Coronary artery (tissue), 2 donors: ENCODE data around the gene ACTG2.
"Not testable (repeated sequence)": the region's sequence is repeated elsewhere in the genome, so short reads cannot be mapped to it uniquely, and the experiment has no call there.

Experiments
- DNase-seq: peaks from one replicate; pipeline ENCODE4 v3.0.0-alpha.2; 2017; ENCODE audit warnings: low spot score
- H3K27ac ChIP-seq, 2 donors: fragments of 200-600 bp; sonication (generic); one replicate each; pipeline ENCODE4 v1.5.1; 2016 to 2019
- H3K4me3 ChIP-seq: fragments of 200-600 bp; sonication (generic); 2 replicates; pipeline ENCODE4 v1.5.1; 2016; ENCODE audit warnings: mild to moderate bottlenecking, moderate library complexity
- CTCF ChIP-seq: fragments of 200-600 bp; sonication (generic); IDR thresholded peaks from one replicate; pipeline ENCODE4 v1.5.1; 2019; ENCODE audit warnings: antibody characterized with exemption

ACTG2 gene

GRCh38 chr2:73937899-73938298 is 45.1 kb downstream of the ACTG2 start:
- Histone ChIP-seq H3K4me3 (no peak overlapping the region), H3K27ac (no peak overlapping the region)
- TF ChIP-seq CTCF, result no peak
- DNase-seq, result no peak

GRCh38 chr2:73938718-73939352 is 46.0 kb downstream of the ACTG2 start:
- TF ChIP-seq CTCF, result no peak
- H3K27ac ChIP-seq, result no peak overlapping the region
- no peak overlapping the region for H3K4me3 ChIP-seq
- no peak for DNase-seq

GRCh38 chr2:73939419-73939818 is 46.6 kb downstream of the ACTG2 start:
- Histone ChIP-seq H3K27ac (no peak overlapping the region), H3K4me3 (no peak overlapping the region)
- no peak for DNase-seq

GRCh38 chr2:73940066-73940465 is 47.3 kb downstream of the ACTG2 start:
- H3K4me3 ChIP-seq, H3K27ac ChIP-seq, DNase-seq: not testable (repeated sequence)

More at GRCh38 chr2:73939419-73939818, 46.6 kb downstream of the ACTG2 start:
- TF ChIP-seq CTCF, result no peak

- H3K27ac ChIP-seq, result no peak overlapping the region
- no peak for DNase-seq
- TF ChIP-seq CTCF, result no peak
- no peak overlapping the region for H3K4me3 ChIP-seq
These were observed 49.9 kb downstream of the ACTG2 start for GRCh38 chr2:73942664-73943063.

GRCh38 chr2:73944714-73945113 is 51.9 kb downstream of the ACTG2 start:
- Histone ChIP-seq H3K27ac (no peak overlapping the region), H3K4me3 (no peak overlapping the region)
- DNase-seq, result no peak
- TF ChIP-seq CTCF, result no peak

GRCh38 chr2:73946215-73946614 is 53.4 kb downstream of the ACTG2 start:
- TF ChIP-seq CTCF, result no peak
- no peak for DNase-seq
- Histone ChIP-seq H3K27ac (no peak overlapping the region), H3K4me3 (no peak overlapping the region)
